Non-pigmented ciliary epithelial cell (primary cell): ENCODE data around the gene SPATA2L.

Experiments
- DNase-seq: peaks from one replicate; pipeline ENCODE4 v3.0.0-alpha.2; 2010; ENCODE audit warnings: low read depth

SPATA2L gene

GRCh38 chr16:89701425-89702406 is at the start of gene SPATA2L:
Gene SPATA2L (minus strand): TSS chr16:89701705. CDS start chr16:89701232, 473 bp downstream.
- DNase-seq: no peak

- no peak for DNase-seq
Measured at GRCh38 chr16:89749637-89750036, 48.1 kb upstream of the SPATA2L start.

GRCh38 chr16:89748921-89749320 is 47.4 kb upstream of the SPATA2L start:
- DNase-seq: no peak

GRCh38 chr16:89748076-89748475 is 46.6 kb upstream of the SPATA2L start:
- no peak for DNase-seq

GRCh38 chr16:89746043-89746442 is 44.5 kb upstream of the SPATA2L start:
- no peak for DNase-seq

- DNase-seq: no peak
Measured at GRCh38 chr16:89744813-89745212, 43.3 kb upstream of the SPATA2L start.

GRCh38 chr16:89742948-89743347 is 41.4 kb upstream of the SPATA2L start:
- DNase-seq: no peak

GRCh38 chr16:89741342-89742014 is 40.0 kb upstream of the SPATA2L start:
- no peak for DNase-seq

- no peak for DNase-seq
Measured at GRCh38 chr16:89739383-89739782, 37.9 kb upstream of the SPATA2L start.

- no peak for DNase-seq
Measured at GRCh38 chr16:89738538-89739317, 37.2 kb upstream of the SPATA2L start.

GRCh38 chr16:89738072-89738377 is 36.5 kb upstream of the SPATA2L start:
- DNase-seq: no peak

- no peak for DNase-seq
Measured at GRCh38 chr16:89737341-89738071, 36.0 kb upstream of the SPATA2L start.

GRCh38 chr16:89736554-89736953 is 35.0 kb upstream of the SPATA2L start:
- no peak for DNase-seq

GRCh38 chr16:89733792-89734191 is 32.3 kb upstream of the SPATA2L start:
- no peak for DNase-seq

GRCh38 chr16:89733322-89733721 is 31.8 kb upstream of the SPATA2L start:
- DNase-seq: no peak

- DNase-seq: no peak
Measured at GRCh38 chr16:89732918-89733242, 31.4 kb upstream of the SPATA2L start.

GRCh38 chr16:89732142-89732917 is 30.8 kb upstream of the SPATA2L start:
- no peak for DNase-seq

- no peak for DNase-seq
Measured at GRCh38 chr16:89730610-89731234, 29.2 kb upstream of the SPATA2L start.

- no peak for DNase-seq
Measured at GRCh38 chr16:89729863-89730593, 28.5 kb upstream of the SPATA2L start.

- DNase-seq: no peak
Measured at GRCh38 chr16:89729293-89729692, 27.8 kb upstream of the SPATA2L start.
